GM21526 (cell line): Measurements from ENCODE around the gene CLHC1.
A peak's percentile ranks its signal among the peaks of the same experiment; 100 is the strongest.
"Not testable (repeated sequence)": the region's sequence is repeated elsewhere in the genome, so short reads cannot be mapped to it uniquely, and the experiment has no call there.

Source experiments
- ATAC-seq: cut with Tn5 transposase; IDR thresholded peaks from one replicate; pipeline ENCODE4 v1.9.1; 2021; ENCODE audit warnings: moderate library complexity; ENCODE audit not compliant: unreplicated experiment, low FRiP score

The CLHC1 gene

DNA sequence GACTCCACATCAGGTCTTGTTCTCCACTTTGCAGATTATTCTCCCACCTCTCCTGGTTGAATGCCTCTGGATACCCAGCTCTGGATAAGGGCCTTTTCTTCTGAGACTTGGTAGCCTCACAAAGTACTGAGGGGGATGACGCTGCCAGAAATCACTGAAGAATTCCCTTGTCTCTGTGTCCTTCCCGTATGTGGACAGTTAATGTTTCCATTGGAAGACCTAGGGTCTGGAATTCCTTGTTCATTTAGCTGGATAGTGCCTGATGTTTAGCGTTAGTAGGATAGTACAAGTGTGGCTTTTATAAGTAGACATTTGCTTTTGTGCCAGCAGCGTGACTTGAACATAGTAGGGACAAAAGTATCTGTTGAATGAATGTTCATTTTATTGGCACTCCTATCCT, 76.9 kb downstream of the CLHC1 start:
- no peak for ATAC-seq

DNA sequence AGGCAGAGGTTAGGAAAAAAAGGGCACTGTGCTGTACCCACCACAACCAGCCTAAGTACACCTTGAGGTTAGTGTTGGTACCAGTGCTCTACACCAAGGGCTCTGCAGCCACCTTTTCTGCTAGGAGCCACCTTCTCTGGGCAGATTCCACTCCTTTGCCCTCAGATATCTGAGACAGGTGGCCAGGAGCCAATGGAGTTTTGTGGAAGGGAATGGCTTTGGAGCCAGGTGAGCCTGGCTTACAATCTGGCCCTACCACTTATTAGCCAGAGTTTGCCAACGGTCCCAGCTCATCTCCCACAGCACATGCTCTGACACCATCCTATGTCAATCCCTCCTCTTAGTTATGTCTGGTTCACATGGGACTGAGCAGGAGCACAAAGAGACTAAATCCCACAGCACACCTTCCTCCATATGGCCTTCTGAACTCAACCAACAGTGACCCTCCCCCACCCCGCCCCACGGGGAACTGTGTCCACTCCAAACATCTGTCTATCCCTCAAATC, 77.5 kb downstream of the CLHC1 start:
- no peak for ATAC-seq

DNA sequence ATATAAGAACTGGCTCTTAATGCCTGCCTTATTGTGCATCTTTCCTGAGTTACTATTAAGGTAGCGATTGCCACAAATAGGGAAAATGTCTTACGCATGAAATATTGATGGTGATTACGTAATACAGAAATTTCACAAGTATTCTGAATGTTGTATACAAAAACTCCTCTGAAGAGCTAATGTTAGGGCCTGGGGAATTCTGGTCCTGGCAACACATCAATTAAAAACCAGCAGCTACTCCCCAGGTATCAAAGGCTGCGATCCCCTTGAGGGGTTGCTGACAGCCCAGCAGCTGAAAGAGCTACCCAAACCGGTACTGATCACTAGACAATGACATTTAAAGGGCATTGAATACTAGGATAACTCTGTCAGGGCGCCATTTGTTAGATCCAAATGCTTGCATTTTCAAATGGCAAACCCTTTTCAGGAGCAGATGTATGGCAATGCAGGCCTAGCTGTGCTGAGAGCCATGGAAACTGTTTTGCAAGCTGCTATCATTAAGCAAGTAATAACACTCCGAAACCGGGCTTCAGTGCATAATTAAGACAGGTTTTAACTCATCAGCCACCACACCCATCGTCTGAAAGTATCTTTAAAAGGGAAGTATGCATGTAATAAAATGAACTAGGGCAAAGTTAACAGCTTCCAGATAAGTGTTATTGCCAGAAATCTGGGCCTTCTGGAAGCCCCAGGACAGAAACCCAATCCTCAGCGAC, 78.4 kb downstream of the CLHC1 start:
- ATAC-seq, result no peak

DNA sequence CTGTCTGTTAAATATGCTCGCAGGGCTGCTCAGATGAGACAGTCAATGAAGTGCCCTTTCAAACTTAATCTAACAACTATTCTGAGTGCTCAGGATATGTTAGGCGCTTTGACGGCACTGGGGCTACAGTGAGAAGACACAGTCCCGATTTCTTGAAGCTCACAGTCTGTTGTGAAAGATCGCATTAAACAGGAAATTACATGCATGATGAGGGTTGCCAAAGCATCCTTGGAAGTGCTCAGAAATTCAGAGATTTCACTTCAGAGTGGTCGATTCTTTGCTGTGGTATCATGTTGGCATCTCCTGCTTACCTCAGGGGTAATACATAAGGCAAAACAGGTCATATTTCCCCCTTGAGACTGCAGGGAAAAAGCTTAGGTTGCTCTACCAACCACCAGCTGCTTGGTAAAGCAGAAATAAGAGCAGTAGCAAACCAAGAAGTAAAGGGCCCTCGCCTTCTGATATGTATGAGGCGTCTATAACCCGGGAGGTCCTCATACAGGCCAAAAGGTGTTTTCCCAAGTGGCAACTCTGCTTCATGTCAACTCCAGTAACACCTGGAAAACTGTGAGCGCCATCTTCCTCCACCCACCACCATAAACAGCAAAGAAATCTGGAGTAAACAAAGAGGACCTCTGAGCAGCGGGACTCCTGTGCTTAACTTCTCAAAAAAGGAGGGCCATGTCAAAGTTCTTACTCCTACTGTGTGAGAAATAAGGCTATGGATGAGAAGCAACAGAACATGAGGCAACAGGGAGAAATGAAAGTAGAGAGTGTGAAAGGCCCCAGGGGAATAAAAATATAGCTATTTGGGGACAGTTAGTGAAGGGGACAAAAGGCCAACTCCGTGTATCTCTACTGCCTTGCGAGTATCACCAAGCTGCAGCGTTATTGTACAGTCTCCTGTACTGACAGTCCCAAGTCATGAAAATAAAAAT, 79.3 kb downstream of the CLHC1 start:
- no peak for ATAC-seq

DNA sequence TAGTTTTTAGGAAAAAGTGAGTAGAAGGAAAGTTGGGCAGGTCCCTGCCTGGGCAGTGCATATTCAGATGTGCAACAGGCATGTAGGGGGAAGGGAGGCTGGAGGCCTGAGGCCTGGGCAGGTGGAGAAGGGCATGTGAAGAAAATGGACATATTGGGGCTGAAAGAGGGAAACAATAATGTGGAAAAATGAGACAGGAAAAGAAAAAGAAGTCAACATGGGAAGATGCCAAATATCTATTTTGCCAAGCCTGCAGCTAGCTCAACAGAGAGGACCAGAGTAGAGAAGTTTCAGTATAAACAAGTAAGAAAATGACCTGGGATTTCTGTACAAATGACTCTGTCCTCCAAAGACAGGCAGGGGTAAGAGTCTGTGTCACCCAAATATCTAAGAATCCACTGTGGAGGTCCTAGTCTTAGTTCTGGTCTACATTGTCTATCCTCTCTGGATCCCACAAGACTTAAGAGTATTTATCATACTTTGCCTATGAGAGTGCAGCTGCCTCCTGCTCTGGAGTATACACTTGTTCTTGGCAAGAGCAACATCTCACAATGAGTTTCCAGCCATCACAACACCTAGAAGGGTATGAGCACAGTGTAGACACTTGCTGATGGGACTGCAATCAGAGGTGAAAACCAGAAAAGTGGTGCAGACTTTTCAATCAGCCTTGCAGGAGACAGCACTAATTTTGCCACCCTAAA, 80.2 kb downstream of the CLHC1 start:
- no peak for ATAC-seq

DNA sequence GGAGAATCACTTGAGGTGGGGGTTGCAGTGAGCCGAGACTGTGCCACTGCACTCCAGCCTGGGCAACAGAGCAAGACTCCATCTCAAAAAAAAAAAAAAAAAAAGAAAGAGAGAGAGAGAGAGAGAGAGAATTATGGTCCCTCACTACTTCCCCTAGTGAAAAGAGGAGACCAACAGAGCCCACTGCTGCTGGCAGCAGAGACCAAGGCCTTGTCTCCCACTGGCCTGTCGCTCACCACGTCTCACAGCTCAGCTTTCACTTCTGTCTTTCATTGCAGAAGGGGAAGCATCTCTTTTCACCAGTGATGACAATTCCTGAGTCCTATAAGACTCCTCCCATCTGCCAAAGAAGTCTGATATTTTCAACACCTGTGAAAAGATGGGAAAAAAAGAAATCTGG, 81.3 kb downstream of the CLHC1 start:
- ATAC-seq, result peak; percentile 82

DNA sequence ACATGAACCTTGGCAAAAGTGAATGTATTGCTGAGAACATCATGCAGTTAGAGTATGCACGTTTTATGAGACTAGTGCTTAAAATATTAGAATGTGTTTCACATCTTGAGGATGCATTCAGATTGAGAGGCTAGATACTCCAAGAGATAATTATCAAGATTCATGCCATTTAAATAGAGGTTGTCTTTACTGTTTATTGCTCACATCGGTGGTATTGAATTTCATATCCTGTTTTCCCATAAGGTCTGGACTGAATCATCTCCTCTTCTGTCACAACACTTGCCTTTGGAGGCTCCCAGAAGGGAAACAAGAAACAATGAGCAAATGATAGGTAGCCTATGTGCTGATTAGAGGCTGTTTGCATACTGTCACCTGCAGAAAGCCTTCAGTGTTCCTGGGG, 83.8 kb downstream of the CLHC1 start:
- ATAC-seq, result no peak

DNA sequence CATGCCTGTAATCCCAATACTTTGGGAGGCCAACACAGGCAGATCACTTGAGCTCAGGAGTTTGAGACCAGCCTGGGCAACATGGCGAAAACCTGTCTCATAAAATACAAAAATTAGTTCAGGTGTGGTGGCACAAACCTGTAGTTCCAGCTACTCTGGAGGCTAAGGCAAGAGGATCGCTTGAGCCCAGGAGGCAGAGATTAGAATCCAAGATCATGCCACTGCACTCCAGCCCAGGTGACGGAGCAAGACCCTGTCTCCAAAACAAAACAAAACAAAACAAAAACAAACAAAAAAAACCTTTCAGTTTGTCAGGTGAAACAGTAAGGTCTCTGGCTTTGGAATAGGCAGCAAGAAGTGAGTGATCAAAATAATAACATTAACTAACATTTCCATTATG, 84.6 kb downstream of the CLHC1 start:
- ATAC-seq, result no peak

DNA sequence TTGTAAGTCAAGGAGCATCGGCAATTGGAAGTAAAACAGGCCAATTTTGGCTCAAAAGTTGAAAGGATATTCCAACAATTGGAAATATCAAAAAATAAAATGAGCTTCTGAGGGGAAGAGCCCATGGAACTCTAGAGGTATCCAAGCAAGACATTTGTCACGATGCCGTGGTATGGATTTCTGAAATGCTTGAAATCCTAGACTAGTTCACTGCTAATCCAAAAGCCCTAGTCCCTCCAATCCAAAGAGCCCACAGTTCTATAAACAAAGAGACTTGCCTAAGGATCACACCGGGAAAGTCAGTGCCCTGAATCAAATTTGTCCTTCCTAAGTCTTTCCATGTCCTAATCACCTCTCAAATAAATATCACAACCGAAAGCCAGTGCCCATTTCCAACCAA, 85.1 kb downstream of the CLHC1 start:
- no peak for ATAC-seq

DNA sequence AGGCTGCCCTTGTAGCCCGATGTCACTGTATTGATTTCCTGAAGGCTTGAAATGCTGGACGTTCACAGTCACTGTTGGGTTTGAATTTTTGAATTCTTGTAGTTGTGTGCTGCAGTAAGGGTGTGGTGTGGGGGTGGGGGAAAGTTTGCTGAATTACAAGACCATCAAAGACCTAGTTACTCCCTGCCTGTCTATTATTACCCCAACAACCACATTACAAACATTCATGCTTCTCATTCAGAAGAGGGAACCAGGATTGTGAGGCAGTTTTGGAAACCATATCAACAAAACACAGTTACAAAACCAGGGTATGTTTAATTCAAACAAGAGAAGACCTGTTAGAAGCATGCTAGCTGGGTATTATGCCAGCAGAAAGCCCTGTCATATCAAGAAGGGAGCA, 85.8 kb downstream of the CLHC1 start:
- no peak for ATAC-seq

DNA sequence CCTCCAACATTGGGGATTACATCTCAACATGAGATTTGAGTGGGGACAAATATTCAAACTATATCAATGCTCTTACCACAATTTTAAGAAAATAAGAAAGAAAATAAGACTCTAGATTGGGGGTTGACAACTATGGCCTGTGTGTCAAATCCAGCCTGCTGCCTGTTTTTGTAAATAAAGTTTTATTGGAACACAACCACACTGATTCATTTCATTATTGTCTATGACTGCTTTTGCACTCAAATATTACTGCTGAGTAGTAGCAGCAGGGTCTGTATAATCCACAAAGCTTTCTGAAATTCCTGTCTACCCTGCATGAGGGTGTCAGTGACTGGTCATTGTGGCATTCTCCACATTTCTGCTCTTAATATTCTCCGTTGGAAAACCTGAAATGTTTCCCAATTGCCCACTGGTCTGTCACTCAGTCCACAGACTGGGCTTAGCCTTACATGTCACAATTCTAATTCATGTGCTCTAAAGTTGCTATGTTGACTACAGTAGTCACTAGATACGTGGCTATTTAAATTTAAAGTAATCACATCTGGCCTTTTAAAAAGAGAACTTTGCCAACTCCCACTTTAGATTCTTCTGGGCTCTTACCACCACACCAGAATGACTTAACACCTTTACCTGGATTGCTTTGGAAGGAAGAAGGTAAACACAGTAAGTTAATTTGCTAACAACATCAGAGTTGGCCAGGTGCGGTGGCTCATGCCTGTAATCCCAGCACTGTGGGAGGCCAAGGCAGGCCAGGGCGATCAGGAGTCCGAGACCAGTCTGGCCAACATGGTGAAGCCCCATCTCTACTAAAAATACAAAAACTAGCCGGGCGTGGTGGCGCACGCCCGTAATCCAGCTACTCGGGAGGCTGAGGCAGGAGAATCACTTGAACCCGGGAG, 86.9 kb downstream of the CLHC1 start:
- ATAC-seq, result no peak

DNA sequence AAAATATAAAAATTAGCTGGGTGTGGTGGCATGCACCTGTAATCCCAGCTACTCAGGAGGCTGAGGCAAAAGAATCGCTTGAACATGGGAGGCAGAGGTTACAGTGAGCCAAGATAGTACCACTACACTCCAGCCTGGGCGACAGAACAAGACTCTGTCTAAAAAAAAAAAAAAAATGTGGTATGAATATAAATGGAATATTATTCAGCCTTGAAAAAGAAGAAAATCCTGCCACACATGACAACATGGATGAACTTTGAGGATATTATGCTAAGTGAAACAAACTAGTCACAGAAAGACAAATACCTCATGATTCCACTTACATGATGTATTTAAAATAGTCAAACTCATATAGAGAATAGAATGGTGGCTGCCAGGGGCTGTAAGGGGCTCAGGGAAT, 88.4 kb downstream of the CLHC1 start:
- ATAC-seq, result not testable (repeated sequence)

DNA sequence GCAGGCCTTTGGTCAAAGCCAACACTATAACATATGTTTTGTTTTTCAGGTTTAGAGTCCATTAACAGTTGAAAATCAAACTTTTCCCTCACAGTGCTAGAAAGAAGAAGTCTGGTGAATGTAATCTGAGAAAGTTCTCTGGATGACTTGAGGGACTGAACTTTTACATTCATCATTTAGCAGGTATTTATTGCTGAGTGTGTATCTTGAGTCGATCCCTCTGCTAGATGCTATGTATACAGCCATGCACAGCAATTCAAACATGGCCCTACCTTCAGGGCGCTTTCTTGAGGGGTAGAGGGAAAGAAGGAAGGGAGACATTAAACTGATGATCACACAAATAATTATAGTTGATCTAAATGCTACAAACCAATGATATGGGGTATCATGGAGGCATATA, 89.6 kb downstream of the CLHC1 start:
- no peak for ATAC-seq

DNA sequence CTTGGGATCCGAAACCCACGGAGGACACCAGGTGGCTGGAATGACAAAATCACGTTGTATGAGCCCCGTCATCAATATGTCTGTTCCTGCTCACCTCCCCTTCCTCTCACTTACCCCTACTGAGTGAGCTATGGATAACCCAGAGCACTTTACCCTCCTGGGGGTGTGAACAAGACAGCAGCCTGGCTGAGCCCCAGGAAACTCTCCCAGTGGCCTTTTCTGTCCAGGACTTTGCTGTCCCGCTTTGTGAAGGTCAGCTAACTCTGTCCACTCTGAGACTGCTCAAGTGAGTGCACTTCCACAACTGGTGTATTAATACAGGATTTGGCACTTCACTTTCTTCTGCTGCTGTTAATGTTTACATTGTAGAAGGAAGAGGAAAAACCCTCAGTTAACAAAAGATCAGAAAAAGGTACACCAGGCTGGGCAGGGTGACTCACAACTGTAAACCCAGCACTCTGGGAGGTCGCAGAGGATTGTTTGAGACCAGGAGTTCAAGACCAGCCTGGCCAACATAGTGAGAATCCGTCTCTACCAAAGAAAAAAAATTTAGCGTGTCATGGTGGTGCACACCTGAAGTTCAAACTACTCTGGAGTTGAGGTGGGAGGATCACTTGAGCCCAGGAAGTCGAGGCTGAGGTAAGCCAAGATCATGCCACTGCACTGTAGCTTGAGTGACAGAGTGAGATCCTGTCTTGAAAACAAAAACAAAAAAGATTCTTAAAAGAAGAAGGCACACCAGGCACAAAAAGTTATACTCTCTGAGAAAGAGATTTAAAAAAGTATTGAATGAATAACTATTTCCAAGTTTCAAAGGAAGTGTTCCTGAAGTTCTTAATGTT, 90.3 kb downstream of the CLHC1 start:
- ATAC-seq, result no peak

DNA sequence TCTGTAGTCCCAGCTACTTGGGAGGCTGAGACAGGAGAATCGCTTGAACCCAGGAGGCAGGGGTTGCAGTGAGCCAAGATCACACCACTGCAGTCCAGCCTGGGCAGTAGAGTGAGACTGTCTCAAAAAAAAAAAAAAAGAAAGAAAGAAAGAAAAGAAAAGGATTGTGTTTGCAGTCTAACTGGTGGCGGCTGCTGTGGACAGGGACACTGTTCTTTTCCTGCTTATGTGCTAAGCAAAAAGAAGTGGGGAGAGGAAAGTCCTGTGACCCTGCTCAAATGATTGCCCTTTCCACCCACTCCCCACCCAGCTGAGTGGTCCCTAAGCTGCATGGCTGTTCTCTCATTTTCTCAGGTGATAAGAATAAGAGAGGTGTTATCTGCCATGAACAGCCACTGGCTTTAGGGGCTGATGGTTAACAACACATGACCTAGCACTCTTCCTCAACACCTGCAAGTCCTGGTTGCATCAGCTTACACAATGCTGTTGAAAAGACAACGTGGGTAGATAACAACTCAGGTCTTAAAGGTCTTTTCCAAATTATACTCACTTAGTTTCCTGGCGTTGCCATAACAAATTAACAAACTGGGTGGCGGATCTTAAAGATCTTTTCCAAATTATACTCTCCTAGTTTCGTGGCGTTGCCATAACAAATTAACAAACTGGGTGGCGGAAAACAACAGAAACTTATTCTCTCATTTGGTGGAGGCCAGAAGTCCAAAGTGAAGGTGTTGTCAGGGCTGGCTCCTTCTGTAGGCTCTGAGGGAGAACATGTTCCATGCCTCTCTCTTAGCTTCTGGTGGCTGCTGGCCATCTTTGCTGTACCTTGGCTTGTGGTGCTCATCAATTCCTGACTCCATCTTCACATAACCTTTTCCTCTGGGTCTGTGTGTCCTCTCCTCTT, 91.5 kb downstream of the CLHC1 start:
- ATAC-seq, result no peak

DNA sequence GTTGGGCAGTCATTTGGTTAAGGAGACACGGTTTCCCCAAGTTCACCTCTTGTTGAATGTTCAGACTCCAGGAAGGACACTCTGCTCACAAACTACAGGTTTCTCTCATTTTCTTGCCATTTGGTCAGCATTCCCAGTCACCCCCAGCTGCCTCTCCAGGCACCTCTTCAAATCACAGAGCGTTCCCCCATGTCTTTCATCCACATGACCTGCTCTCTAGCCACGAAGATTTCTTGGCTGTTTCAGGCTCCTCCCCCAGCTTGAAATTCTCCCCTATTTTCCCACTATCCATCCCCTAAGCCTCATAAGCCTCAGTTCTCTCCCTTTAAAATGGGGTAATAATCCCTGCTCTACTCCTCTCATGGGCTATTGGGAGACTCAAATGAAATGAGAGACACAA, 92.8 kb downstream of the CLHC1 start:
- ATAC-seq, result no peak

DNA sequence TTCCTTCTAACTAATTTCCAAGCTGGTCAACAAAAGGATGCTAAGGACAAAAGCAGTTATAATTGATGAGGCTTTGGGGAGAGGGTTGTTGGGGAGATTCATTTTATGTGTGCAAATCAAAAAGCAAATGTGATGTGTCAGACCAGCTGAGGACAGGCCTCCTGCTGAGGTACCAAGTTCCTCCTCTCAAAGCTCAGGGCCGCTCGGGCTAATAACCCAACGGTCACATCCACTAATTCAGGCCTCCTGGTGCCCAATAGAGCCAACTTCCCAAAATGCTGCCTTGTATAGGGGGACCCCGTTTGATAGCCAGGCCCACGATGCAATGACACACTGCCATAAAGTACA, 93.2 kb downstream of the CLHC1 start:
- ATAC-seq, result no peak
